ENCODE results near the gene GOLGA7B.

GRCh38 chr10:97892939-97893338, 43.3 kb downstream of the GOLGA7B start:
- TF ChIP-seq CTCF (IDR thresholded peaks at IDR 0.05; ENCODE audit: insufficient read depth, low read length) (no peak), SPI1 (IDR thresholded peaks at IDR 0.05; ENCODE audit: borderline replicate concordance, low read depth) (no peak), POLR2AphosphoS5 (IDR thresholded peaks at IDR 0.05; ENCODE audit: low read depth) (no peak), GABPA (IDR thresholded peaks at IDR 0.05; ENCODE audit: low read depth) (no peak)

Measured in HL-60 (cell line).